HG03558 (cell line): Measurements from ENCODE around the gene USP17L13.
"Not testable (repeated sequence)": the region's sequence is repeated elsewhere in the genome, so short reads cannot be mapped to it uniquely, and the experiment has no call there.

Experiments
- ATAC-seq: cut with Tn5 transposase; IDR thresholded peaks from one replicate; pipeline ENCODE4 v1.9.1; 2021; ENCODE audit warnings: moderate number of reproducible peaks; ENCODE audit not compliant: unreplicated experiment; ENCODE audit errors: extremely low read depth

The USP17L13 gene, protein sequence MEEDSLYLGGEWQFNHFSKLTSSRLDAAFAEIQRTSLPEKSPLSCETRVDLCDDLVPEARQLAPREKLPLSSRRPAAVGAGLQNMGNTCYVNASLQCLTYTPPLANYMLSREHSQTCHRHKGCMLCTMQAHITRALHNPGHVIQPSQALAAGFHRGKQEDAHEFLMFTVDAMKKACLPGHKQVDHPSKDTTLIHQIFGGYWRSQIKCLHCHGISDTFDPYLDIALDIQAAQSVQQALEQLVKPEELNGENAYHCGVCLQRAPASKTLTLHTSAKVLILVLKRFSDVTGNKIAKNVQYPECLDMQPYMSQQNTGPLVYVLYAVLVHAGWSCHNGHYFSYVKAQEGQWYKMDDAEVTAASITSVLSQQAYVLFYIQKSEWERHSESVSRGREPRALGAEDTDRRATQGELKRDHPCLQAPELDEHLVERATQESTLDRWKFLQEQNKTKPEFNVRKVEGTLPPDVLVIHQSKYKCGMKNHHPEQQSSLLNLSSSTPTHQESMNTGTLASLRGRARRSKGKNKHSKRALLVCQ

DNA sequence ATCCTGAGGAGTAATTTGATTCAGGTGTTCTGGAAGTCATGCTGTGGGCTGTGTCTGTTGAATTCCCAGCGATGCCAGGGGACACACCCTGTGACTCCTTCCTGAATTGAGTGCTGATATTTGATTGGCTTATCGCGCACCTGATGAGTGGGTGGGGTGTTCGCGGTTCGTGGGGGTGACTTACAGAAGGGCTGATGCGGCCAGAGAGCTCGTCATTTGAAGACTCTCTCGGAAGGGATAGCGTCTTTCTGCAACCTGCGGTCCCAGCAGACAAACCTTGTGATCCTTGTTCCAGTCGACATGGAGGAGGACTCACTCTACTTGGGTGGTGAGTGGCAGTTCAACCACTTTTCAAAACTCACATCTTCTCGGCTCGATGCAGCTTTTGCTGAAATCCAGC lies at the start of gene USP17L13:
Gene USP17L13, plus strand, starts transcription at position 301 of the 400 bp plus-strand sequence. Its CDS starts 0 bp downstream, at position 301.
- not testable (repeated sequence) for ATAC-seq

DNA sequence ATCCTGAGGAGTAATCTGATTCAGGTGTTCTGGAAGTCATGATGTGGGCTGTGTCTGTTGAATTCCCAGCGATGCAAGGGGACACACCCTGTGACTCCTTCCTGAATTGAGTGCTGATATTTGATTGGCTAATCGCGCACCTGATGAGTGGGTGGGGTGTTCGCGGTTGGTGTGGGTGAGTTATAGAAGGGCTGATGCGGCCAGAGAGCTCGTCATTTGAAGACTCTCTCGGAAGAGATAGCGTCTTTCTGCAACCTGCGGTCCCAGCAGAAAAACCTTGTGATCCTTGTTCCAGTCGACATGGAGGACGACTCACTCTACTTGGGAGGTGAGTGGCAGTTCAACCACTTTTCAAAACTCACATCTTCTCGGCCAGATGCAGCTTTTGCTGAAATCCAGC lies 14.3 kb upstream of the USP17L13 start, which contains the start of gene USP17L10:
Gene USP17L10, plus strand, starts transcription at position 301 of the 400 bp plus-strand sequence. Its CDS starts 0 bp downstream, at position 301.
- ATAC-seq, result not testable (repeated sequence)

DNA sequence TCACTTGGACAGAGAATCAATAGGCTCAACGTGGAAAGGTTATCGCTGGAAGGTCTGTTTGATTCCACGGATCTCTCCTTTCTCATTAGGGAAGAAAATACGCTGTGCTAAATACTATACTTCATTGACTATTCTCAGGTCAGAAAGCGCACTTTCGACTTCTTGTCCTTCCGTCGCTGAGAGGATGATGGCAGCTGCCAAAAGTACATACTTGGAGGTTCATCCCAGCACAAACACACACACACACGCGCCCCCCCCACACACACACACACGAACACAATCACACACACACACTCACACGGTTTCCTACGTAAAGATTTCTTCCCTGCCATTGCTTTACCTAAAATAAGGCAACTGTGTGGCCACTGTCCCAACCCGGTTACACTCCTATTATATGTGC lies 10.0 kb upstream of the USP17L13 start:
- not testable (repeated sequence) for ATAC-seq

GRCh38 chr4:9215105-9215504 lies 9.6 kb upstream of the USP17L13 start, which contains the start of gene USP17L11:
USP17L11 (plus strand) TSS chr4:9215405; CDS start chr4:9215405, 0 bp downstream.
- not testable (repeated sequence) for ATAC-seq

- ATAC-seq, result not testable (repeated sequence)
Observed at GRCh38 chr4:9219852-9220251, 4.8 kb upstream of the USP17L13 start, which contains the start of gene USP17L12. USP17L12 (plus strand) TSS chr4:9220152; CDS start chr4:9220152, 0 bp downstream.

DNA sequence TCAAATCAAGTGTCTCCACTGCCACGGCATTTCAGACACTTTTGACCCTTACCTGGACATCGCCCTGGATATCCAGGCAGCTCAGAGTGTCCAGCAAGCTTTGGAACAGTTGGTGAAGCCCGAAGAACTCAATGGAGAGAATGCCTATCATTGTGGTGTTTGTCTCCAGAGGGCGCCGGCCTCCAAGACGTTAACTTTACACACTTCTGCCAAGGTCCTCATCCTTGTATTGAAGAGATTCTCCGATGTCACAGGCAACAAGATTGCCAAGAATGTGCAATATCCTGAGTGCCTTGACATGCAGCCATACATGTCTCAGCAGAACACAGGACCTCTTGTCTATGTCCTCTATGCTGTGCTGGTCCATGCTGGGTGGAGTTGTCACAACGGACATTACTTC lies 5.6 kb downstream of the USP17L13 start:
- ATAC-seq, result not testable (repeated sequence)

- not testable (repeated sequence) for ATAC-seq
Observed at GRCh38 chr4:9234085-9234484, 9.4 kb downstream of the USP17L13 start, which contains the start of gene USP17L15. USP17L15 (plus strand) TSS chr4:9234385; CDS start chr4:9234385, 0 bp downstream.

- ATAC-seq, result not testable (repeated sequence)
Observed at GRCh38 chr4:9238461-9238860, 13.8 kb downstream of the USP17L13 start.

- ATAC-seq, result not testable (repeated sequence)
Observed at GRCh38 chr4:9243579-9243978, 18.9 kb downstream of the USP17L13 start, which contains the start of gene USP17L17. USP17L17 (plus strand) TSS chr4:9243879; CDS start chr4:9243879, 0 bp downstream.

DNA sequence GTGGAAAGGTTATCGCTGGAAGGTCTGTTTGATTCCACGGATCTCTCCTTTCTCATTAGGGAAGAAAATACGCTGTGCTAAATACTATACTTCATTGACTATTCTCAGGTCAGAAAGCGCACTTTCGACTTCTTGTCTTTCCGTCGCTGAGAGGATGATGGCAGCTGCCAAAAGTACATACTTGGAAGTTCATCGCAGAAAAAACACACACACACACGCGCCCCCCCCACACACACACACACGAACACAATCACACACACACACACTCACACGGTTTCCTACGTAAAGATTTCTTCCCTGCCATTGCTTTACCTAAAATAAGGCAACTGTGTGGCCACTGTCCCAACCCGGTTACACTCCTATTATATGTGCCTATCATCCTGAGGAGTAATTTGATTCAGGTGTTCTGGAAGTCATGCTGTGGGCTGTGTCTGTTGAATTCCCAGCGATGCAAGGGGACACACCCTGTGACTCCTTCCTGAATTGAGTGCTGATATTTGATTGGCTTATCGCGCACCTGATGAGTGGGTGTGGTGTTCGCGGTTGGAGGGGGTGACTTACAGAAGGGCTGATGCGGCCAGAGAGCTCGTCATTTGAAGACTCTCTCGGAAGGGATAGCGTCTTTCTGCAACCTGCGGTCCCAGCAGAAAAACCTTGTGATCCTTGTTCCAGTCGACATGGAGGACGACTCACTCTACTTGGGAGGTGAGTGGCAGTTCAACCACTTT lies 23.4 kb downstream of the USP17L13 start, which contains the start of gene USP17L18:
Gene USP17L18, plus strand, starts transcription at position 678 of the 728 bp plus-strand sequence. Its CDS starts 0 bp downstream, at position 678.
- not testable (repeated sequence) for ATAC-seq

- not testable (repeated sequence) for ATAC-seq
Observed at GRCh38 chr4:9253078-9253477, 28.4 kb downstream of the USP17L13 start, which contains the start of gene USP17L19. USP17L19 (plus strand) TSS chr4:9253378; CDS start chr4:9253378, 0 bp downstream.

GRCh38 chr4:9257824-9258223 lies 33.1 kb downstream of the USP17L13 start, which contains the start of gene USP17L20:
USP17L20 (plus strand) TSS chr4:9258124; CDS start chr4:9258124, 0 bp downstream.
- not testable (repeated sequence) for ATAC-seq

GRCh38 chr4:9262572-9262971 lies 37.9 kb downstream of the USP17L13 start, which contains the start of gene USP17L21:
USP17L21 (plus strand) TSS chr4:9262872; CDS start chr4:9262872, 0 bp downstream.
- not testable (repeated sequence) for ATAC-seq

DNA sequence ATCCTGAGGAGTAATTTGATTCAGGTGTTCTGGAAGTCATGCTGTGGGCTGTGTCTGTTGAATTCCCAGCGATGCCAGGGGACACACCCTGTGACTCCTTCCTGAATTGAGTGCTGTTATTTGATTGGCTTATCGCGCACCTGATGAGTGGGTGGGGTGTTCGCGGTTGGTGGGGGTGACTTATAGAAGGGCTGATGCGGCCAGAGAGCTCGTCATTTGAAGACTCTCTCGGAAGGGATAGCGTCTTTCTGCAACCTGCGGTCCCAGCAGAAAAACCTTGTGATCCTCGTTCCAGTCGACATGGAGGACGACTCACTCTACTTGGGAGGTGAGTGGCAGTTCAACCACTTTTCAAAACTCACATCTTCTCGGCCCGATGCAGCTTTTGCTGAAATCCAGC lies 42.6 kb downstream of the USP17L13 start, which contains the start of gene USP17L22:
Gene USP17L22, plus strand, starts transcription at position 301 of the 400 bp plus-strand sequence. Its CDS starts 0 bp downstream, at position 301.
- not testable (repeated sequence) for ATAC-seq

- ATAC-seq, result not testable (repeated sequence)
Observed at GRCh38 chr4:9271719-9272118, 47.0 kb downstream of the USP17L13 start.
